Stimulated activated CD4-positive, alpha-beta T cell treated with anti-CD3 and anti-CD28 coated beads, Interleukin-1b, Interleukin-23, amount 100 ng/mL, for 48 hours (primary cell): ENCODE data around the gene PLEKHF1.
"Not testable (repeated sequence)": the region's sequence is repeated elsewhere in the genome, so short reads cannot be mapped to it uniquely, and the experiment has no call there.

Experiments used
- DNase-seq: peaks from one replicate; pipeline ENCODE4 v3.0.0-alpha.2; 2020

PLEKHF1 gene

DNA sequence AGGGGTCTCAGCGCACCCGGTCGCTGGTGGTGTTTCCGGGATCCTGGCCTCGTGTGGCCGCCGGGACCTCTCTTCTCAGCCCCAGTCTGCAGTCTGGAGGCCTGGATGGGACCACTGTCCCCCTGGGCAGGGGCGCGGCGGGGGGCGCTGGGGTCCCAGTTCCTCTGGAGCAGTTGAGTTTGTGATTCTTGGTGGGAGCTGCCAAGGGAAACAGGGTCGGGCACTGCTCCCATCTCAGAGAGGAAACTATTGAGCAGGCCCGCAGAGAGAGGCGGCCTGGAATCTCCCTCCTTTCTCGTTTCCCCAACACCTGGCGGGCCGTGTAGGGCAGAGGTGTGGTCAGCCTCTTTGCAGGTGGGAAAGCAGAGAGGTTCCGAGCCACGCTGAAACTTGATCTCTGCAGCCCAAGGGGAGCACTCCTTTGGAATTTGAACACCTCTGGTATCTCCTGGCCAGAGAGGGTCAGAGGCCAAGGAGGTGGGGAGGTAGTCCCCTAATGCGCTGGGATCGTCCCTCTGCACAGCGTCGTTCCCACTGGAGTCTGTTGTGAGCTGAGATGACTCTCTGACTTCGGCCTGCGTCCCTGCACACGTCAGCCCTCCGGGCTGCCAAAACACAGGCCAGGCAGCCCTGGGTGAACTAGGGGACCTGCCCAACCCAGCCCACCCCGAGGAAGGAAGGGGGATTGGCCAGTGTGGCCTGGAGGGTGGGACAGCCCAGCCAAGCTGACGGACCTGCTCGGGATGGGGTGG is 741 bp downstream of the PLEKHF1 start:
- DNase-seq, result no peak

DNA sequence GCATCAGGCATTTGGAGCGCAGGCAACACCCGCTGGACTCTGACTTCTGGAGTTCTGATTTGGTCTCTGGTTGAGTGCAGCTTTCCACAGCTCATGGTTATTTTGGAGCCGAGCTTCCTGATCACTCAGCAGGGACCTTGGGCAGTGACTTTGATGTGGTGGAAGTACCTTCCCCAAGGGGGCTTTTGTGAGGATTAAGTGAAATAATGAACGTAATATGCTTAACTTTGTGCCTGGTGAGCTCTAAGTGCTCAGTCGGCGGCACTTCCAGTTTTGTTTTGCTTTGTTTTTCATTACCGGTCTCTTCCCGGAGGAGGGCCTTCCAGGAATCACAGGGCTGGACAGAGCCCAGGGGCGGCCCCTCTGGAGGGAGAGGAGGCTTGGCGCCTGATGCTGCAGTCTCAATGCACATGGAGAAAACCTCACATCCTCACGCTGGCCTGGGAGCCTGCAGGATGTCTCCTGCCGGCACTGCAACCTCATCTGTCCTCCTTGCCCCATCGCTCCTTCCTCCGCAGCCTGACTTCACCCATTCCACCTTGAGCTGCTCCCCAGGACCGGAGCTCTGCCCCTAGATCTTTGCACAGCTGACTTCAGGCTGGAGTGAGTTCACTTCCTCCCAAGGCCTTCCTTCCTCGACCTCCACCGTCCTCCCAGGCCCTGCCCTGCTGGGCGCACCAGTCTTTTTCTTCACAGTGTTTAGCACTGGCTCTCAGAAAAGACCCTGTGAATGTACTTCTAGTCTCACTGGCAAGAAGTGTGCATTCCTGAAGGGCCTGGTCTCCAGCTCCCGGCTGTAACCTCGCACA is 1.5 kb downstream of the PLEKHF1 start:
- no peak for DNase-seq

DNA sequence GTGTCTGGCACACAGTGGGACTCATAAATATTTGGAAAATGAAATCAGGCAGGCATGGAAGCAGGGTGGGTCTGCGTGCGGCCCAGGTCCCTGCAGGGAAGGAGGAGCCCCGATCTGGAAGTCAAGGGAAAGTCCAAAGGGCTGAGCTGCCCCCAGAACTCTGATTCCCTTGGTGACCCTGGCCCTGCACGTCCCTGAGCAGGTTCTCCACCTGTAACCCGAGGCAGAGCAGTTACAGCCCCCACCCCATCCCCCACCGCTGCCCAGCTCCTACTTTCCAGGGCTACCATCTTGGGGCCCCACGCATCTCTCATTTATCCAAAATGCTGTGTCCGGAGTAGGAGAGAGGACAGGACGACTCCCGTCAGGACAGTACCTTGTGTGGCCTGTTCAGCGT is 2.1 kb downstream of the PLEKHF1 start:
- no peak for DNase-seq

DNA sequence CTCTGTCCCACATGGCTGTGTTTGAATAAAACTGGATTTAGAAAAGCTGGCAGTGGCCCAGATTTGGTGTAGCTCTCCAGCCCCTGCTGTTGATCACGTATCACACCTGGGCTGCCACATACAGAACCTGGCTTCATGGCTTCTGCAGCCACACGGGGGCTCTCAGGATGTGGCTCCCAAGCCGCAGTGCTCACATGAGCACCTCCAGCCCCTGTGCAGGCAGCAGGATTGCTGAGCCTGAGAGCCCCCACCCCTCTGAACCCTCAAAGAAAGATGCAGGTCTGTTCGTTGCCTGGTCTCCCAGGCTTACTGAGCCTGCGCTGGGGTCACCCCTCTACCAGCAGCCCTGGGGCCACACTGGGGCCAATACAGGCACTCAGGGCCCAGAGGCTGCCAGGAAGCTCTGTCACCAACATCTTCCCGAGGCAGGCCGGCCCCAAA is 2.7 kb downstream of the PLEKHF1 start:
- DNase-seq, result peak; percentile 61

DNA sequence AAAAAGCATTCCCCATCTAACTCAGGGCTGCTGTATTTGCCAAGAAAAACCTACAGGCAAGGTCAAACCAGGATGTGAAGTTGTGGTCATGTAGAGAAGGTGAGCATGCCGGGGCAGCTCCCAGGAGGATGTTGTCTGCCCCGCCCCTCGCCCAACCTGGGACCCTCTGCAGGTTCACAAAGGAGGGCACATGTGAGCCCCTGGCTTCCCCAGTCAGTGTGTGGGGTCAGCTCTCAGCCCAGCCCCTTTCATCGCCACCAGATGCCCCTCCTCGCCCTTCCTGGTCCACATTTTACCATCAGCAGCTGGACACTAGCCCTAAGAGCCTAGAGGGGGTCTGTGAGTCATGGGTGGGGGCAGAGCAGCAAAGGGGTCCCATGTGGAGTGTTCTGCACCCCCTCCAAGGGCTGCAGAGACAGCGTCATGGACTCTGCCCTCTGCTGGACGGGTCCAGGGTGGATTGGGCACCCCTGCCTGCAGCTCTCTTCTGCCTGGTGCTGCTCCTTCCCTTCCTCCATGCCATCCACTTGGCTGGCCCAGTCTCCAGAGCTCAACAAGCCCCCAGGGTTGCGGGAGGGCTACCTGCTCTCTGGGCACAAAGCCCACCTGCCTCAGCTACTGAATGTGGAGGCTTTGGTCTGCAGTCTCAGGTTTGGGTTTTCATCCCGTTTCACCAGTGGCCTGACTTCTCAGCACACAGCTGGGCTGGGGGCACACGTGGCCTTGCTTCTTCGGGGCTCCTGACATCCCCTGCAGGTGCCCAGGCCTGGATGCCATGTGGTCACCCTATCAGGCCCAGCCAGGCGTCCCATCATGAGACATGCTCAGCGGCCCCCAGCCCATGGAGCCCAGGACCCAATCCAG is 3.7 kb downstream of the PLEKHF1 start:
- DNase-seq, result no peak

DNA sequence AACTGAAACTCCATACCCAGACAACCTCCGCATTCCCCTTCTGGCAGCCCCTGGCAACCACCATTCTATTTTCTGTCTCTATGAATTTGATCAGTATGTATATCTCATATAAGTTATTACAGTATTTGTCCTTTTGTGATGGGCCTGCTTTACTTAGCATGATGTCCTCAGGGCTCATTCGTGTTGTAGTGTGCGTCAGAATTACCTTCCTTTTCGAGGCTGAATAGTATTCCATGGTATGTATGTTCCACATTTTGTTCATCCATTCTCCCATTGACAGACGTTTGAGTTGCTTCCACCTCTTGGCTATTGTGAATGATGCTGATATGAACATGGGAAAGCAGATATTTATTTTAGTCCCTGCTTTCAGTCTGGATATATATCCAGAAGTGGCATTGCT is 5.0 kb downstream of the PLEKHF1 start:
- no peak for DNase-seq

DNA sequence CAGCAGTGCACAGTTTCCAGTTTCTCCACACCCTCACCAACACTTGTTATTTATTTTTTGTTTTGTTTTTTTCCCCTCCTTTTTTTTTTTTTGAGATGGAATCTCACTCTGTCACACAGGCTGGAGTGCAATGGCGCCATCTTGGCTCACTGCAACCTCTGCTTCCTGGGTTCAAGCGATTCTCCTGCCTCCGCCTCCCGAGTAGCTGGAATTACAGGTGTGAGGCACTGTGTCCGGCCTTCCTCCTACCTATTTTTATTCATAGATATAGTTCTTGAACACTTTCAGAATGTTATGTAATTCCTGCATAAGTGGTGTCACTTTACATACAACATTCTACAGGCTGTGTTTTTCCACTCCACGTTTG is 5.7 kb downstream of the PLEKHF1 start:
- DNase-seq, result not testable (repeated sequence)

DNA sequence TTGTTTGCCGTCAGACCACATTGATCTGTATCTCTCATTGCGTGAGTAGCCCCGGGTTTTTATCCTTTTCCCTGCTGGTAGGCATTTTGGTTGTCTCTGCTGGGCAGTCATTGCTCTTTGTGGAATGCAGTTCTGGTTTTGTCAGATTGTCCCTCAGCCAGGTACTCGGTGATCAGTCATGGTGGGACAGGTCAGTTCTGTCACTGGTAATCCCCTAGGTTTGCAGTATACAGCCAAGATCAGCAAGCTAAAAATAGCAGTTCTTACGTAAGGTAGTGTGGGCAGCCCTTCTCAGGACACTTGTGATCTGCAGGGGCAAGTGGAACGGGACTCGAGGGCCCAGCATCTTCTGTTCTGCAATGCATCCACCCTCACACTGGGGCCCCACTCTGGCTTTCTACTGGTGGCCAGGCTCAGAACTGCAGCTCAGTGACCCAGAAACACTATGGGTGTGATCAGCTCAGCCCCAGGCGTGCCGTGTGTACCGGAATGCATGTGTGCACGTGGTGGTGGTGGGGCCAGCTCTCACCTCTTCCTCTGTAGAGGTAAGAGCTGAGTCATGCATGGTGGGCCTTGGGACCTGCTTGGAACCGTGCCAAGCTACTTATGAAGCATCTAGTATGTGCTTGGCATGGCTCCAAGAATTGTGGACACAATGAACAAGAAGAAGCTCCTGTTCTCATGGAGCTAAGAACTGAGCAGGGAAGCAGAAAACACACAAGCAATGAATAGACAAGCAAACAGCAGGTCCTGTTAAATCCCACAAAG is 6.3 kb downstream of the PLEKHF1 start:
- peak; percentile 95 for DNase-seq

DNA sequence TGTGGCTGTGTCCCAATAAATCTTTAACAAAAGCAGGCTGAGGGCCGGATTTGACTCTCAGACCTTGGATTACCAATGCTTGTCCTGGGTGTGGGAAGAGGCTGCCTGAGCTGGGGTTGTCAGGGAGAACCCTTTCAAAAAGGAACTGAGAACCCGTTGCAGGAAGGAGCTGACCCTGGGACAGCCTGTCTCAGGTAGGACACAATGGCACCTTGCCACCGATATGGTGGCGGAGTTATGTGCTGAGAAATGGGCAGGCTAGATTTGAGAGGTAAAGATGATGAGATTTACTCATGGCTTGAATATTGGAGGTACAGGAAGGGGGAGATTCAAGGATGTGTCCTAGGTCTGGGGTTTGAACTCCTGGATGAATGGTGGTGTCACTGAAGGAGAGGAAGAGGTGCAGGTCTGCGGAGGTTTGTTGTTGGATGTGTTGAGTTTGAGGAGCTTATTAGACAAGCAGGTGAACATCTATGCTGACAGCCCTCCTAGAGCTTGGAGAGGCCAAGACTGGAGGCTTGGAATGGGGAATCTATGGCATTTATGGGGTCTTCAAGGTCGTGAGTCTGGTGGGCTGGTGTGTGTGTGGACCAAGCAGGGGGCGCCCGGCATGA is 7.2 kb downstream of the PLEKHF1 start:
- DNase-seq, result no peak

DNA sequence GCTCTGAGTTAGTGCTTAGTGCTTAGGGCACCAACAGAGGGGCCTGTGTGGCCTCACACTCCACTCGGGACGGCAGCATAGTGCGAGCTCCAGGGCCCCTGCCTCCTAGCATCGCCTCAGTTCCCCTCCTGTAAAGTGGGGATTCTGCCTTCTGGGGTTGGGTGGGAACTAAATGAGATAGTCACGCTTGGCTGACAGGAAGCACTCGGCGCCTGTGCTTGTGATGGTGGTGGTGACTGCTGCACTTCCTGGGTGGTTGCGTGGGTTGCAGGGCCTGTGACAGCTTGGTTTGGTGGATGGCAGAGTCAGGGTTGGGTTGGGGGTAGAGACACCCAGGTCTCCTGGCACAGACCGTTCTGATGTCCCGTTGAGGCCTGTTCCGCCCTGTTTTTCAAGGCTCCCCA is 7.7 kb downstream of the PLEKHF1 start:
- peak; percentile 88 for DNase-seq

DNA sequence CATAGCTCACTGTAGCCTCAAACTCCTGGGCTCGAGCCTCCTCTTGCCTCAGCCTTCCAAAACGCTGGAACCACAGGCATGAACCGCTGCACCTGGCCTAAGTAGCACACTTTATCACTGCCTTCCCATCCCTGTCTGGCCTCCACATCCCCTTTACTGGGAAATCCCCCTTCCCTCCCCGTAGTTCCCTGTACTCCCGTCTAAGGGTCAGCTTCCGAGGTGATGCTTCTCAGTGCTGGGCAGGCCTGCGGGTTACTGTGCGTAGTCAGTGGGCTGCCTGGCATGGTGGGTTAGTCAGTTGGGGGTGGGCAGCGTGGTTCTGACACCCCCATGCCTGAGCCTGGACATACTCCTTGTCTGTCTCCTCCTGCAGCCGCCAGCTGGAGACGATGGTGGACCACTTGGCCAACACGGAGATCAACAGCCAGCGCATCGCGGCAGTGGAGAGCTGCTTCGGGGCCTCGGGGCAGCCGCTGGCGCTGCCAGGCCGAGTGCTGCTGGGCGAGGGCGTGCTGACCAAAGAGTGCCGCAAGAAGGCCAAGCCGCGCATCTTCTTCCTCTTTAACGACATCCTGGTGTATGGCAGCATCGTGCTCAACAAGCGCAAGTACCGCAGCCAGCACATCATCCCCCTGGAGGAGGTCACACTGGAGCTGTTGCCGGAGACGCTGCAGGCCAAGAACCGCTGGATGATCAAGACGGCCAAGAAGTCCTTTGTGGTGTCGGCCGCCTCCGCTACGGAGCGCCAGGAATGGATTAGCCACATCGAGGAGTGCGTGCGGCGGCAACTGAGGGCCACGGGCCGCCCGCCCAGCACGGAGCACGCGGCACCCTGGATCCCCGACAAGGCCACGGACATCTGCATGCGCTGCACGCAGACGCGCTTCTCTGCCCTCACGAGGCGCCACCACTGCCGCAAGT is 8.4 kb downstream of the PLEKHF1 start:
- no peak for DNase-seq

DNA sequence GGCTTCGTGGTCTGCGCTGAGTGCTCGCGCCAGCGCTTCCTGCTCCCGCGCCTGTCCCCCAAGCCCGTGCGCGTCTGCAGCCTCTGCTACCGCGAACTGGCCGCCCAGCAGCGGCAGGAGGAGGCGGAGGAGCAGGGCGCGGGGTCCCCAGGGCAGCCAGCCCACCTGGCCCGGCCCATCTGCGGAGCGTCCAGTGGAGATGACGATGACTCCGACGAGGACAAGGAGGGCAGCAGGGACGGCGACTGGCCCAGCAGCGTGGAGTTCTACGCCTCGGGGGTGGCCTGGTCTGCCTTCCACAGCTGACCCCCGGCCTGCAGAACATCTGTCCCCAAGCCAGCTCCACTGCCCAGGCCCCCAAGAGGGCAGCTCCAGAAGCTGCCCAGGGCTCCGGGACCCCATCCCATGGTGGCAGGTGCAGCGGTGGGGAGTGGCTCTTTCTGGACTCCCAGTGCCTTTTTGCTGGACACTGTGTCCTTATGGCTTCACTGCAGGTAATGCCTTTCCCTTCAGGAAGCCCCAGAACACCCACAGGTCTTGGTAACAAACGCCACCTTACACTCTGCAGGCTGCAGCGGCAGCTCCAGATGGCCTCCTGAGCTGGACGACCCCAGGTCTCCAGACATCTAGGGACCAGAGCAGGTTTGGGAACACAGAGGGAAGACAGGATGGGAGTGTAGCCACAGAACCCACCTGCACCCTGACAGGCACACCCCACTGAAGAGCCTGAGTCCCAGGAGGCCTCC is 9.3 kb downstream of the PLEKHF1 start:
- DNase-seq, result no peak

DNA sequence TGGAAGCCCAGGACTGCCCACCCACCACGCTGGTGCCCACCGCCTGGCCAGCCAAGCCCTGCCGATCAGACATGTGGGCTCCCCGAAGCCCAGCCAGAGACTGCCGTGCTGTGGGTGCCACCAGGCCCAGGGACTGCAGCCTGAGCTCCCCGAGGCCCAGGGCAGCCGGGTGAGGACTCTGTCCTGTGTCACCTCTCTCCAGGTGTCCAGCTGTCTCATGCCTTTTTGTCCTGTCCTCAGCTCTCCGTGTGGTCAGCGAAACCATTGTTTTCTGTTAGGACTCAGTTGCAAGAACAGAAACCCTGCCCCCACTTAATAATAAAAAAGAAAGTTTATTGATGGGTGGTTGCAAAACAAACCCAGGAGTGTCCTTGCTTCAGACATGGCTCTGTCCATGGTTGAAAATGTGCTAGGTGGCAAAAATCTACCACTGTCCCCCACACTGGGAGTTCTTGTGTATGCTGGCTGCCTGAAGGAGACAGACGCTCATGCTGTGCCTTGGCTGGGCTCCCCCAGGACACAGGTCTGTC is 9.9 kb downstream of the PLEKHF1 start:
- DNase-seq, result no peak

DNA sequence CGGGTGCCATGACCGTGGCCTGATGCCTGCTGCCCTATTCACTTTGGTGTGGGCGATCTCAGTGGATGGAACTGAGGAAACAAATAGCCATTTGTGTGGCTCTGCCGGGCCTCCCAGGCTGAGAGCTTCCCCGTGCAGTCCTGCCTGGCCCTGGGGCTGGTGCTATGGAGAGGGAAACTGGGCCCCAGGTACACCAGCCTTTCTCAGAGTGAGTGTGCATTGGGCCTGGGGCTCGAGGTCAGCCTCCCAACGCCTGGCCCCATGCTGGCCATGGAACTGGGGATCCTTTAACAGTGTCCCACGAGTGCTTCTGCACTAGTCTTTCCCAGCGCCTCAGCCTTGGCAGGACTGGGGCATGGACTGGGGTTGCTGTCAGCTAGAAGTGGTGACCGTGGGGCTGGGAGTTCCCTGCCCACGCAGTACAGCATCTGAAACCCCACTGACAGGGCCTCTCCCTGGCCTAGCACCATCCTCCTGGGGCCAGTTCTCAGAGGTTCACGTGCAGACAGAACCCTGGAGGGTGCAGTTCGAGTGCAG is 10.5 kb downstream of the PLEKHF1 start:
- DNase-seq, result no peak

DNA sequence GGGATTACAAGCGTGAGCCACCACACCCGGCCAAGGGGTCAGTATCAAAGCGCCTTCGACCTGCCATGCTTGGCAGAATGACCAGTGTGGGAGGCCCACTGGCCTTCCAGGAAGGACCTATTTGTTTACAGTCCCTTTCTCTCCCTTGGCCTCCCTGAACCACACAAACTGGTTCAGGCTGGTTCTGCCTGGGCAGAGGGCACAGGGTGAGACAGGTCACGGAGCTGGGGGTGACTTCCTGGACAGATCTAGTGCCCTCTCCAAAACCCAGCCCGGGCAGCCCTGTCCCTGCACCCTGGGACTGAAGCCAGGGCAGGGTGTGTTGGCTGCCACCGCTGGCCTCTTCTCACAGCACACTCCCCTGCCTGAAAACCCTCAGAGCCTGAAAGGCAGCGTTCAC is 11.3 kb downstream of the PLEKHF1 start:
- DNase-seq, result no peak

DNA sequence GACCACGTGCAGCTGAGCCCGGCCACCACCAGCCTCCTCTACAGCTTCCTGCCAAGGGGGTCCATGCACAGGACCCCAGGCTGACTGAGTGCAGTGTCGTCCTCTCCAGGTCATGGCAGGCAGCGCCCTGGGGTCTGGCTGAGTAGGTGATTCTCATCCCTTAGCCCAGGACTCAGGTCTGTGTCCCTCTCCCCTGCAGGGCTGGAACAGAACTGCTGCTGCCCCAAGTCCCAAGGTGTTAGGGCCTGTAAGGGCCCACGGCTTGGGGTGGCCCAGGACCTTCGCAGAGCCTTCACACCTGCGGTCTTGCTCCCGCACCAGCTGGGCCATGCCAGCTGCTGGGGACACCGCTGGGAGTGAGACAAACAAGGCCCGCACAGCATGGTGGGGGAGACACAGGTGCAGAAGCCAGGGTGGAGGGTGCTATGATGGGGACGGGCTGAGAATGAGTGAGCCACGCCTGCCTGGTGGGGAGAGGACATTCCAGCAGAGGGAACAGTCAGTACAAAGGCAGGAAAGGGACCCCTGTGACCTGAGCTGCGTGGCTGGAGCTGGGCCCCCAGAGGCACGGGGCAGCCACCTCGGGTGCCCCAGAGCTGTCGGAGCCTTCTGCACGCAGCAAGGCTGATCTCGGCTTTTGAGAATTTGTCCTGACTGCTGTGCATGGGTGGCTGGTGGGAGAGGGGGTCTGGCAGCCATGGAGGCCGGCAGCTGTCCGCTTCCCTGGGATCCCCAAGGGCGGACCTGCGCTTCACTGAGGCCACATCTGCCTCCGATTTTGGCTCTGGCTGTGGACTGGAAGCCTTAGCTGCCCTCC is 11.9 kb downstream of the PLEKHF1 start:
- no peak for DNase-seq

DNA sequence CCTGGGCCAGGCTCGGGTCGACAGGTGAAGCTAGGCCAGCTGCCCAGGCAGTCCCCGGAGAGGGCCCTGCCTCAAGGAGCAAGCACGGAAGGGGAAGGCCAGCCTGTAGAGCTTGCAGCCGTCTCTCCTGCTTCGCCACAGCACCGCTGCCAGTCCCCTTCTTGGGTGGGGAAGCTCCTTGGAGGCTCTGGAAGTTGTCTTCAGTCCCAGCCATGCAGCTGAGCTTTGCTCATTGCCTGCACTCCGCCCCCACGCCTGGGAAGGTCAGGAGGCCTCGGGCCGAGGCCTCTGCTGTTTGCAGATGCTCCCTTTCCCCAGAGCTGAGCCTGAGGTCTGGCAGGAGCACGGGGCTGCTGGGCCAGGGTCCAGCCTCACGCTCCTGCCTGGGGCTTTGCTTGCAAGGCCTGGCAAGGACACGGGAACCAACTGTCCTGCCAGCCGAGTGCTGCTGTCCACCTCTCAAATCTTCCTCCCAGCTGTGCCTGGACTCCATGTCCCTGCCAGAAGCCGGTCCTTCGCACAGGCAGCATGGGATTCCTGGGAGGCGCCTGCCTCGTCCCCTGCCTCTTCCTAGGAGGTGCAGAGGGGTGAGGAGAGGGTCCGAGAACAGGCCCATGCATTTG is 13.3 kb downstream of the PLEKHF1 start:
- DNase-seq, result no peak

DNA sequence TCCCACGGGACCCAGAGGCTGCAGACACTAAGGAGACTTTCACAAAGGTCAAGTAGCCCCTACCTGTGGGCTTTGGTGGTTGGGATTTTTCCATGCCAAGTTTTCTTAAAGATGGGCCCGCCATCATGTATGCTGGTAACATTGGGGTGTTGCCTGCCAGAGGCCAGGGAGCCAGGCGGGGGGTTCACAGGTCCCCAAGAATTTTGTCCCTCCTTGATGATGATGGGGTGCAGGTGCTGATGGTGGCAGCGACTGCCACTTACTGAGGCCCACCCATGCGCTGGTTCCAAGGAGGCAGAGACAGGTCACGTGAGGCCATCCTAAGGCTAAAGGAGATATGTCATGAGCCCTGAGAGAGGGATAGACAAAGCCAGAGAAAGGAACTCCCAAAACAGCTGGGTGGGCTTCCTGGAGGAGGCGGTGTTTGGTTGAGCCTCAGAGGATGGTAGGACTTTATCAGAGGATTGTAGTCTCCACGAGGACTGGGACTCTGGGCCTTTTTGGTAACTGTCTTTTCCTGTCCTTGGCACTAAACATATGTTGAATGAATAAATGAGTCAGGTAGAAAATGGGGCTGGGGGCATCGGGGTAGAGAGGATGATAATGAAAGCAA is 14.4 kb downstream of the PLEKHF1 start:
- no peak for DNase-seq
